Central memory CD4-positive, alpha-beta T cell (primary cell): ENCODE data around the gene AFF3.

Source experiments
- DNase-seq: peaks from one replicate; pipeline ENCODE4 v3.0.0; 2022

AFF3 gene

DNA sequence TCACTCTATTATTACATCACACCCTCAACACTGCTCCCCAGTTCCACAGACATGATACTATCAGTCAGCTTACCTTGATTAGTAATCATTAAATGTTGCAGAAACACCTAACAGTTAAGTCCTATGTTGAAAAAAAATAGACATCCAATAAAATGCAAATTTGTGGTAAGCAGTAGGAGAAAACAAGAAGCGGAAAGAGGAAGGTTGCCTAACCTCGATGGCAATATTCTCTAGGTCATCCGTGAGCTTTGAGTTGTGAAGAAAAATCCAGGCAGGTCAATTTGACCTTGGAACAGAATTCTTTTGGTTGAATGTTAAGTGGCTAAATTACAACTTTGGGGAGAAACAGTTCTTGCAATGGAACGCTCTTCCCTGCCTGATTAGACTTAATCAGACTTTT is 264.4 kb downstream of the AFF3 start:
- no peak for DNase-seq

GRCh38 chr2:99876956-99877355 is 265.4 kb downstream of the AFF3 start:
- no peak for DNase-seq

GRCh38 chr2:99875627-99876201 is 266.7 kb downstream of the AFF3 start:
- no peak for DNase-seq

DNA sequence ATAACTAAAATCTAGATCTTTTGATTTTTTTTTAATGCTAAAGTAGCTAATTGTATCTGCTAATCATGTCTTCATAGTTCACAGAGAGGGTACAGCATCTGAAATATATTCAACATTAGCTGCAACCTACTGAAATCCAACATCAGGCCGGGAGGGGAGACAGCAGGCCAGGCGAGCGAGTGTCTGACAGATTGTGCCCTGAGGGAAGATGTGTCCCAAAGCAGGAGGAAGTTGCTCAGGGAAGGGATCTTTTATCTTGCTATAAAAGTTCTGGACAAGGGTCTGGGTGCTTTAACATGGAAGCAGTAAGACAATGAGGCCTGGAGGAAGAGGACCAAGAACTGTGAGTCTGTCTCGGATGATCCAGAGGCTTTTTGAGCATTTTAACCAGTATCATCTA is 274.1 kb downstream of the AFF3 start:
- no peak for DNase-seq

- DNase-seq: no peak
Observed at GRCh38 chr2:99867770-99868169, 274.6 kb downstream of the AFF3 start.

- no peak for DNase-seq
Observed at GRCh38 chr2:99865818-99866676, 276.3 kb downstream of the AFF3 start.

- no peak for DNase-seq
Observed at GRCh38 chr2:99864561-99865553, 277.5 kb downstream of the AFF3 start.

DNA sequence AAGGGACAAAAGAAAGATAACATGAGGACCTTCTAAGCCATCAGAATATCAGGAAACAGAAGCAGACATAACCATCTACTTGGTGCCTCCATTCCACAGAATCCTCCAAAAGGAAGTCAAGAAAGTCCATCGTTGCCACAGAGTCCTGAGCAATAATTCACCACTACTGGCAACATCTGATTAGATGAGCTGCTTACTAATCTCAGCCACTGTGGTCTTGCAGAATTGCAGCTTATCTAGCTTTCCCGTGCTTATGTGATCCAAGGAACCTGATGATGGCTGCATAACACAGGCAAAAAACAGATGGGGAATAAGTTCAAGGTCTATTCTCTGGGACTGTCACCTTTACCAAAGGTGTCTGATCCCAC is 278.5 kb downstream of the AFF3 start:
- no peak for DNase-seq

GRCh38 chr2:99863236-99863902 is 279.0 kb downstream of the AFF3 start:
- no peak for DNase-seq

- DNase-seq: no peak
Observed at GRCh38 chr2:99862566-99862965, 279.8 kb downstream of the AFF3 start.

DNA sequence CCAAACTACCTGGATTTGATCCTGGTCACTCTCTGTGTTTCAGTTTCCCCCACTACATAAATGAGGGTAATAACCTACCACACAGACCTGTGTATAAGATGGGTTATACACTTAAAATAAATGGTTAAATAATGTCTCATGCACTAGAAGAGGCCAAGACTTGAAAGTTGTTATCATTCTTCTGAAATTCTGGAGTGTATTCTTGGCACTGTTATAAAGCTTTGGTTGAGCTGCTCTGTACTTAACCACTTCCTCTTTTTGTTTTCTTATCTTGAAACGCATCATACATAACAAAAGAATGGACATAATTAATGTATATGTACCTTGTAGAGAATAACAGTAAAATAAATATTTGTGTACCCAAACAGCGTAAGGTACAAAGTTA is 281.0 kb downstream of the AFF3 start:
- no peak for DNase-seq

DNA sequence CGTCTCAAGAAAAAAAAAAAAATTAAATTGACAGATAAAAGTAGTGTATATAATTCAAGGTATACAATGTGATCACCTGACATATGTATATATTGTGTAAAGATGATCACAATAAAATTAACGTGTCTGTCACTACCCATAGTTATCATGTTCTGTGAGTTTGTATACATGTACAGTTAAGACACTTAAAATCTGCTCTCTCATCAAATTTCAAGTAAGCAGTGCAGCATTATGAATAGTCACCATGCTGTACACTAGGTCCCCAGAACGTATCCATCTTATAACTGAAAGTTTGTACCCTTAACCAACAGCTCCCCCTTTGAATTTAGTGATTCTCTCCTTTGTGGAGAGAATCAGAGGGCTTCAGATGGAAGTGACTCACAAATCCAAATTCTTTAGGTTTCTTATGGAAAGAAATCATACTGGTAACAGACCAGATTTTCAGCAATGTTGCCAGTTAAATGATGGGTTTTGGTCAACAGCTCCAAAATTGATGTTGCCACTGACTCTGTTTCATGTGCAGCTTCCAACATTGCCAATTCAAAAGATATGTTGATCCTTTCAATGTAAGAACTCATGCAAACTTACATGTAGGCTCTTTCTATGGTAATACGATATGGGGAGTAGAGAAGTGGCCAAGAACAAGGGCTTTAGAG is 281.5 kb downstream of the AFF3 start:
- no peak for DNase-seq

- DNase-seq: no peak
Observed at GRCh38 chr2:99858951-99859596, 283.3 kb downstream of the AFF3 start.

- no peak for DNase-seq
Observed at GRCh38 chr2:99857867-99858444, 284.4 kb downstream of the AFF3 start.

DNA sequence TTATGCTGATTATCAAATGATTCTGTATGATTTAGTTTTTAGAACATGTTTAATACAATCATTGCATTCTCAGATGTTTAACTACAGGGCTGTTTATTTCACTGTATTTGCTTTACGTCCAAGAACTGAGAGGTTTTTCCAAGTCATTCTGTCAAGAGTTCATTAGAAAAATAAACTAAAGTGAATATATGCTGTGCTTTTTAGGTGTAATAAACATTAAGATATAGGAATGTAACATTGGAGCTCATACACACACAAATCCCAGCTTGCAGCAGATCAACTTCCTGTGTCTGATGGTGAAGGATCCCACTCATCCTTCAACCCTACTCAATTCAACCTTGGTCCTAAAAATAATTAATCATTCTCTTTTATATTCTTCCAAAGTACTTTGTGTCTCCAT is 285.0 kb downstream of the AFF3 start:
- no peak for DNase-seq

- DNase-seq: no peak
Observed at GRCh38 chr2:99856119-99856518, 286.3 kb downstream of the AFF3 start.

GRCh38 chr2:99854236-99854852 is 288.0 kb downstream of the AFF3 start:
- DNase-seq: no peak

DNA sequence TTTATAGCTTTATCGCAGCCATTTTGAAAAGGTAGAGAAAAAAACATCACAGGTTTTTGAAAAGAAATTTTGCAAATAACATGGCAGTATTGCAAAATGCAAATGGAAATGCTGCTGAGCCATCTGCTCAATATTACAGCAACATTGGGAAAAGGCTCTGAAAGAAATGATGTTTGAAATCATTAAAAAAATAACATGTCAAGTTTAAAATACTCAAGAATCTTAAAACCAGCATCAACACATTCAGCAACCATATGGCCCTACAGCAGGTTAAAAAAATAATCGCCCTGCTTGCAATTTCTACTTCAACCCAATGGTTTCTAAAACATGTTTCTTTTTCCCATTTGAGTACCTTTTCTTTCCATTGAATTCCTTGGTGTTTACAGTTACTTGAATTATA is 289.4 kb downstream of the AFF3 start:
- DNase-seq: no peak

GRCh38 chr2:99852376-99852934 is 289.9 kb downstream of the AFF3 start:
- no peak for DNase-seq

DNA sequence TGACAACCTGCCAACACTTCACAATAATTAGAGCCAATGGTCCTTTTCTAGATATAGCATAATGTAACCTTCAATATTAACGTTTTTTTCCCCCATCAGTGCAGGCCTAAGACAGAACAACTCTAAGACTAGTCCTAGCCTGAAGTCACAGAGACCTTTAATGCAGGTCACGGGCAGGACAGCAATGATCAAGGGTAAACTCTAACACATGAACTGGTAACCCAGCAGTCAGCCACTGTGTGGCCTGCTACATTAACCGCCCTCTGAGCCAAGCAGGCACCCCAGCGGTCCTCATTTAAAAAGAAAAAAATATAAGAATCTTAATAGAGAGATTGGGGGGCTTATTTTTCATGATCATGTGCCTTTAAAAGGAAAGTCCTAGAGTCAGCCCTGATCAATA is 290.6 kb downstream of the AFF3 start:
- no peak for DNase-seq

GRCh38 chr2:99851089-99851488 is 291.3 kb downstream of the AFF3 start:
- DNase-seq: no peak
